ENCODE data around the gene SNX24. TPM values are rescaled to one million over a fixed set of nuclear protein-coding genes. Genes with fewer than 3 reads are reported as not detected.

SNX24 gene
- total and polyA plus RNA-seq, 10 of the 15 experiments (the other 5 are each of a cell fraction or from before 2014, with no cell fraction given), result 0.15 to 6.6 (median 4.1) TPM

DNA sequence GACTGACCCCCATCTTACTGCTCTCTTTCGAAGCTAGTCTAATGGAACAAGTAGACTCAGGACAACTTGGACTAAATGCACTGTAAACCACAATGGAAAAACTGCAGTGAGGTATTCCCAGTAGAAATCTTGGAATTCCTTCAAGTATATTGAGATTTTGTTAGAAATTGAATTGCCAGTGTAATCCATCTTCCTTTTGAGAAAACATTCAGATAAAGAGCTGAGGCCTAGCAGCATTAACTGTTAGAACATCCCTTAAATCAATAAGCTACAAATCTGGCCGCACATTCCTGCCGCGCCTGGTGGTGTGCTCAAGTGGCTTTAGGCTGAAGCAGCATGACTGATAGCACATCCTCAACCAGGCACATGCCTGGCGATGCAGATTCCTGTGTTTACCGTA lies 161.8 kb downstream of the SNX24 start:
- in situ Hi-C loops (cut with MboI), result no loop called here
- ChIA-PET RAD21 (ENCODE audit: unreplicated experiment) (no interaction called here), CTCF (interaction anchor here (1.0 kb wide), 1 partner anchor 491 kb away, joined by 3 read pairs; no protein-coding TSS in a partner anchor), POLR2A (no interaction called here), SMC1A (ENCODE audit: uncharacterized antibody, unreplicated experiment) (interaction anchor here (1.2 to 1.5 kb wide), 2 partner anchors 11 to 19 kb away, joined by 3 read pairs; no protein-coding TSS in a partner anchor)
- Histone ChIP-seq H3K4me2 (ENCODE audit: control insufficient read depth, insufficient read depth) (no peak overlapping the region), H2AFZ (ENCODE audit: control insufficient read depth, low read depth, low read length) (no peak overlapping the region), H3K4me1 (ENCODE audit: control insufficient read depth, insufficient read depth, low read length) (no peaks in the 10 kb centered on the region), H3K36me3 (ENCODE audit: control insufficient read depth in 2 of 2, insufficient read depth in 2 of 2, low read length in 1 of 2) (no peaks in the 10 kb centered on the region), H3K9ac (ENCODE audit: control insufficient read depth, insufficient read depth, low read length) (no peak overlapping the region), H3K9me3 (replicated peaks; ENCODE audit: control insufficient read depth, insufficient read depth, low read length) (no peaks in the 10 kb centered on the region), H3K4me3 (no peak overlapping the region), H3K27ac (ENCODE audit: control insufficient read depth, insufficient read depth) (no peak overlapping the region), H3K27me3 (replicated peaks in 1 of 2; ENCODE audit: control insufficient read depth in 2 of 2, insufficient read depth in 2 of 2, low read length in 1 of 2) (no peaks in the 10 kb centered on the region), H3K79me2 (ENCODE audit: control insufficient read depth, insufficient read depth, low read length) (no peaks in the 10 kb centered on the region), H4K20me1 (ENCODE audit: control insufficient read depth, insufficient read depth) (no peaks in the 10 kb centered on the region)
- BruUV-seq (replicated peaks), result no TSS peak
- ATAC-seq (no peak), DNase-seq (ENCODE audit: low read depth, low spot score) (no peak), FAIRE-seq (no peak)
- intact Hi-C loops (cut with micrococcal nuclease; ENCODE audit: unreplicated experiment), result loop anchor here (10.0 kb wide), 1 partner anchor 608 kb away; no protein-coding TSS in a partner anchor
- 71% methylated on average over 6 of the region's 6 CpGs for WGBS (ENCODE audit: insufficient coverage, insufficient replicate concordance, low lambda C conversion rate, missing lambda C conversion rate)
- TF ChIP-seq MLLT1 (IDR thresholded peaks at IDR 0.05) (no peak), BCL3 (IDR thresholded peaks at IDR 0.05; ENCODE audit: borderline replicate concordance, insufficient read depth, low read depth, low read length, poor library complexity, severe bottlenecking) (no peak), CHD1 (IDR thresholded peaks at IDR 0.05; ENCODE audit: low read depth, low read length) (no peak), PRDM15 (CRISPR knock-in tag; IDR thresholded peaks at IDR 0.05) (no peak), RCOR1 (conservative IDR thresholded peaks at IDR 0.05; ENCODE audit: low read depth, low read length) (no peak), RUNX3 (IDR thresholded peaks at IDR 0.05; ENCODE audit: low read length) (no peak), RELB (IDR thresholded peaks at IDR 0.05; ENCODE audit: low read depth) (no peak), TCF12 (IDR thresholded peaks at IDR 0.05; ENCODE audit: low read depth, low read length) (no peak), TCF3 (IDR thresholded peaks at IDR 0.05; ENCODE audit: borderline replicate concordance, insufficient read depth, low read depth, low read length) (no peak)
- TF ChIP-seq, protein P1, sequence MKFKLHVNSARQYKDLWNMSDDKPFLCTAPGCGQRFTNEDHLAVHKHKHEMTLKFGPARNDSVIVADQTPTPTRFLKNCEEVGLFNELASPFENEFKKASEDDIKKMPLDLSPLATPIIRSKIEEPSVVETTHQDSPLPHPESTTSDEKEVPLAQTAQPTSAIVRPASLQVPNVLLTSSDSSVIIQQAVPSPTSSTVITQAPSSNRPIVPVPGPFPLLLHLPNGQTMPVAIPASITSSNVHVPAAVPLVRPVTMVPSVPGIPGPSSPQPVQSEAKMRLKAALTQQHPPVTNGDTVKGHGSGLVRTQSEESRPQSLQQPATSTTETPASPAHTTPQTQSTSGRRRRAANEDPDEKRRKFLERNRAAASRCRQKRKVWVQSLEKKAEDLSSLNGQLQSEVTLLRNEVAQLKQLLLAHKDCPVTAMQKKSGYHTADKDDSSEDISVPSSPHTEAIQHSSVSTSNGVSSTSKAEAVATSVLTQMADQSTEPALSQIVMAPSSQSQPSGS (IDR thresholded peaks at IDR 0.05; ENCODE audit: low read length), result no peak
- TF ChIP-seq, protein P2, sequence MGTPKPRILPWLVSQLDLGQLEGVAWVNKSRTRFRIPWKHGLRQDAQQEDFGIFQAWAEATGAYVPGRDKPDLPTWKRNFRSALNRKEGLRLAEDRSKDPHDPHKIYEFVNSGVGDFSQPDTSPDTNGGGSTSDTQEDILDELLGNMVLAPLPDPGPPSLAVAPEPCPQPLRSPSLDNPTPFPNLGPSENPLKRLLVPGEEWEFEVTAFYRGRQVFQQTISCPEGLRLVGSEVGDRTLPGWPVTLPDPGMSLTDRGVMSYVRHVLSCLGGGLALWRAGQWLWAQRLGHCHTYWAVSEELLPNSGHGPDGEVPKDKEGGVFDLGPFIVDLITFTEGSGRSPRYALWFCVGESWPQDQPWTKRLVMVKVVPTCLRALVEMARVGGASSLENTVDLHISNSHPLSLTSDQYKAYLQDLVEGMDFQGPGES (IDR thresholded peaks at IDR 0.05), result no peak
